ENCODE results near the gene SEPTIN3.

DNA sequence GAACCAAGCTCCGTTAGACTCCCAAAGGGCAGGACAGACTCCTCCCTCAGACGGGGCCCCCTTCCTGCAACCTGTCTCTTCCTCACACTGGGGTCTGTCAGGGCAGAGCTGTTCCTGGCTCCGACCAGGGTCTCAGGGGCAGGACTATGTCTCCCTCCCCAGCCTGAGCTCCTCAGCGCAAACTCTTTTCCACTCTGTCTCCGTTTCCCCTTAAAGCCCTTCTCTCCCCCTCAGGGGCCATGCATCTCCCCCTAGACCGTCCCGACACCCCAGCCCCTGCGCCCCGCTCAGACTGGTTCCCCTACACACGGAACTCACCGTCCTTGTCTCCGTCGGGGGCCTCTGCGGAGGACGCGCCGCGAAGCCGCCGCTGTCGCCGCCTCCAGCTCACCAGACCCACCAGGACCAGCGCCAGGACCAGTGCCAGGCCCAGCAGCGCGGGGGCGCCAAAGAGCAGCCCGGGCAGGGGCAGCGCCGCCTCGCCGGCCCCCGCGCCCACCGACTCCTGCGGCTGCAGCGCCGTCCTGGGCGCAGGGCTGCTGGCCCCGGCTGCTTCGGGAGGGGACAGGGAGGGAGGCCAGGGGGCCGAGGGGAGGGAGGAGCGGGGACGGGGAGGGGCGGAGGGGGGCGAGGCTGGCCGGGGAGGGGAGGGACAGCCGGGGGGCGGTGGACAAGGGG lies 43.3 kb upstream of the SEPTIN3 start:
- TF ChIP-seq L3MBTL2 (conservative IDR thresholded peaks at IDR 0.05) (no peak), FOXK2 (IDR thresholded peaks at IDR 0.05) (no peak), SP1 (IDR thresholded peaks at IDR 0.05) (no peak)
